HG03039 (cell line): Measurements from ENCODE around the gene RECQL5.
A peak's percentile ranks its signal among the peaks of the same experiment; 100 is the strongest.

Experiments
- ATAC-seq: cut with Tn5 transposase; IDR thresholded peaks from one replicate; pipeline ENCODE4 v1.9.1; 2021; ENCODE audit warnings: mild to moderate bottlenecking, moderate library complexity; ENCODE audit not compliant: unreplicated experiment

RECQL5 gene

DNA sequence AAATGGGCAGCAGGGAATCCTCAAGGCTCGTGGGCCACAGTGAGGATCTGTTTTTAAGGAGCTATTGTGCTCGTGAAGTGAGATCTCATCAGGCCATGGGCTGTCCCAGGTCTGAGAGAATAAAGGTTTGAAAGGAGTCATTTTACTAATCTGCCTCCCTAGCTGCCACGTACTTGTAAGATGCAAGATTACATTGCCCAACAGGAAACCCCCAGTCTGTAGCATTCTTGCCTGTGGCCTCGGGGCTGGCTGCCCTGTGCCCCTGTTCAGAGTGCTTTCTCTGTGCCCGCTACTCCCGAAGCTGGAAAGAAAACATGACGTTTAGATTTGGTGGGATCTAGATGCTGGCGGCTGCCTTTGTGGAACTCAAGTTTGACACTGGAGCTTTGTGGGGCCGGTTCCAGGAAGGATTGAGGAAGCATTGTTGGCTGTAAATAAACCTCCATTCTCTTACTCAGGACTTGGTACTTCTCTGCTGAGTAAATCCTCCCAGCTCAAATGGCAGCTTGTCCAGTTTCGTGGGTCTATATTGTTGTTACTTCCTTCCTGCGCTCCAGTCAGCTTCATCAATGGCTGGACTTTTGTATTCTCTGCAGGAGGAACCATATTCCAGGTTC lies 21.4 kb upstream of the RECQL5 start:
- ATAC-seq, result no peak

DNA sequence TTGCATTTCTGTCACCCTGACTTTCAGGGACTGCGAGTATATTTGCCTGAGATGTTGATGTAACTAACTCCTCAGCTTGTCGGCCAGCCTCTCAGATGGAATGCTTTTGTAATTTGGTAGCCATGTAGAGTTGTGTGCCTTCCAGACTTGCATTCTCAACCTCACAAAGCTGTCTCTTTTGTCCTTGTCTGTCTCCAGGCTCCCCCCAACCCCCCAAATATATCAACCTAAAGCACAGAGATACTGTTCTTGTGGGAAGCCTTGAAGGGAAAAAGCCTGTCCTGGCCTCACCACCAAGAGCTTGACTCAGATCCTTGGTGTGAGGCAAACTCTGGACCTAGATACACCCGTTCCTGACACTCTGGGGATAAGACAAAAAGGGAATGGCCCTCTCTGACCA lies 18.5 kb upstream of the RECQL5 start:
- ATAC-seq, result no peak

DNA sequence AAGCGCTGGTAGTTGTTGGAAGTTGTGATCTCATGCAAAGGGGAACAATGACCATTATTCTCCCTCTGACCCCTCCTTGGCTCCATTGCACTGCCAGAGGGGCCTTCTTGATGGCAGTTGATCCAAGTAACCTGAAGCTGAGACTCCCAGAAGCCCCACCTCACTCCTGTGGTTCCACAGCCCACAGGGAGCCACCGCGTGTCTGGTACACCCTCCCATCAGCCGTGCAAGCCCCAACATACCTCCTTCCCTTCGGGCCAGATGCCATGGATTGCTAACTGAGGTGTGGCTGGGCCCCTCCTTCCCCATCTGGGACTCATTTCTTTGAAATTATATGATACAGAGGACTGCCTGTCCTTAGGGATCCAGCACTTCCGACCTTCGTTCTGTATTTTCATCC lies 18.0 kb upstream of the RECQL5 start:
- no peak for ATAC-seq

DNA sequence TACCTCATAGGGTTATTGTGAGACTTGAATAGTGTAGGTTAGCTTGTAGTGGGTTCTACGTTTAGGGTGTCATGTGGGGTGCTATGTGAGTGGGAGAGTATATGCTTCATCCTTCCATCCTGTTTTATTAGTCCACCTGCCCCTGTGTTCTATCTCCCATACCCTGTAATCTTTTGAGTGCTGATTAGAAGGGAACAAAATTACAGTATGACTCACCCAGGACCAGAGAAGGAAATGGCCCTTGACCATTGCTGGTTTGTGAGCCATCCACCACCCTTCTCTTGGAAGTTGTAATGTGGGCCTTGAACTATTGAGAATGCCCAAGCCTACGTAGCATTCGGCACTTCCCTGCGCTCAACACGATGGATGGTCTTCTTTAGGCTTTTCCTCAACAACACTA lies 17.3 kb upstream of the RECQL5 start:
- ATAC-seq, result no peak

DNA sequence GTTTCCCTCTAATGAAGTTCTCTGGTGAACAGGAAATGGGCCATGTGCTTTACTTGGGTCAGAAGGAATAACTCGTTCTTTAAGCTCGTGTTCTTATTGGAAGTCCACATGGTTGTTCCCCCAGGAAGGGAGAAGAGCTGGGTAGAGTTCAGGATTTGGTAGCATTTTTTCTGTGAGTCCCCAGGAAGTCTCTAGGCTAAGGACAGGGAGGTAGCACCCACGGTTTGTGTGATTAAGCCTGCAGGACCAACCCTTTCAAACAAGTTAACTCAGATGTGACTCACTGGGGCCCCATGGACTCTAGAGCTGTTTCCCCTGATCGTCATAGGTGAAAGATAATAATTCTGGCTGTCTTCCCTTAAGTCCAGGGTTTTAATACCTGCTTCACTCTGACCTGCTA lies 16.6 kb upstream of the RECQL5 start:
- ATAC-seq, result no peak

DNA sequence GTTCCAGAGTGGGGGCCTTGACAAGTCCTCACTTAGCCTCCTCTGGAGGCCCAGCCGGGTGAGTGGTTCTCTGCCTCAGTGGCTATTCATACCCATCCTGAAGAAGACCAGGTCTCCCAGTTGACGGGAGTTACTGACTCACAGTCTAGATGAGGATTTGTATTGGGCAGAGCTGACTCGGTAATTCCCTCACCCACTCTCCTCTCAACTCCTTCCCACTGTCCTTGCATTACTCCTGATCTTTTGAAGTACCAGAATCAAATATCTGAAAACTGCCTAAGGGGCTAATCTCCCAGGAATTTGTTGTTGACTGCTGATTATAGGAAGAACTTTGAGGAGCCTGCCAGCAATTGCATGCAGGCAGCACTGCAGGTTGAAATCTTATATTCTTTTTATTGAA lies 14.3 kb upstream of the RECQL5 start:
- ATAC-seq, result no peak

DNA sequence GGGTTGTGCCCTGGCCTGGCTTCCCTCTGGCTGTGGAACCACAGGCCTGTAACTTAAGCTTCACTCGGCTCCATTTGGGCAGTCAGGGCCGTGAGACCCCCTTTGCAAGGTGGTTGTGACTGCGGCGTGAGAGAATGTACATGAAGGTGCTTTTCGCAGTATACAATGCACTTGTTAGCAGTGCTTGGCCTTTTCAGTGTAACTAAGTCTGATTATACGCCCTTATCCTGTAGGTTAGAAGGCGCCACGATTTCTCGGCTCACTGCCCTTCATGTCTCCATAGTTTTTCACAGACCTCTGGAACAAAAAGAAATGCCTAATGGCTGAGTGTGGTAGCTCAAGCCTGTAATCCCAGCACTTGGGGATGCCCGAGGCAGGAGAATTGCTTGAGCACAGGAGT lies 13.5 kb upstream of the RECQL5 start:
- ATAC-seq, result no peak

DNA sequence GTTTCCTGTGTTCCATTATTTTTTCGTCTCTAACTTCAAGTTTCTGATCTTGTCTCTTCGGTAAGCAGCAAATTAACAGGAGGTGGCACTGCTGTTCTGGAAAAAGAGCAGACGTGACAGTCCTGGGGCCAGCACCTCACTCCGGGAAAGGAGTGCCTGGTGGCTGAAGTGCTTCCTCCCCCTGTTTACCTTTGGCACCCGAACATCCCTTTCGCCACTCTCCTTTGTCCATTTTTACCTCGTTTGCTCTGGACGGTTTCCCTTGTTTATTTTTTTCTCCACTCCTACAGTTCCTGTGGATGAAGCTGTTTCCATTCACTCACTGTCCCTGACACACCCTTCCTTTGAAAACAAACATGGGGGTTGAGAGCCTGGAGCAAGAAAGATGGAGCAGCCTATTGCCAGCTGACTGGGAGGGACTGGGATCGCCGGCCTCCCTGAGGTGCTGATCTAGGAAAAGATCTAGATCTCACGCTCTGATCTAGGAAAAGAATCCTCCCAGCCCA lies 12.8 kb upstream of the RECQL5 start:
- ATAC-seq, result no peak

DNA sequence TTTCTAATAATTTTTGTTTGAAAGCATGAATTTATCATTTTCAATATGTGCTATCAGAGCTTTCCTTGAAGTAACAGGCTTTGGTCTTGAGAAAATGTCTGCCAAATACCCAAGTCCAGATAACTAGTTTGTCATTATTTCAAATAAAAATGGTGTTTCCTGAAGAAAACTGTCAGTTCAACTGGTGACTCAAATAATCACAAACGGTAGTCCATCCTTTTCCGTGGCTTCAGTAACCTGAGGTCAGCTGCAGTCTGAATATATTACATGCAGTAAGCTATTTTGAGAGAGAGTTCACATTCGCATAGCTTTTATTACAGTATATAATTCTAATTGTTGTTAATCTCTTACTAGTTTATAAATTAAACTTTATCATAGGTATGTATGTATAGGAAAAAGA lies 9.5 kb upstream of the RECQL5 start:
- no peak for ATAC-seq

DNA sequence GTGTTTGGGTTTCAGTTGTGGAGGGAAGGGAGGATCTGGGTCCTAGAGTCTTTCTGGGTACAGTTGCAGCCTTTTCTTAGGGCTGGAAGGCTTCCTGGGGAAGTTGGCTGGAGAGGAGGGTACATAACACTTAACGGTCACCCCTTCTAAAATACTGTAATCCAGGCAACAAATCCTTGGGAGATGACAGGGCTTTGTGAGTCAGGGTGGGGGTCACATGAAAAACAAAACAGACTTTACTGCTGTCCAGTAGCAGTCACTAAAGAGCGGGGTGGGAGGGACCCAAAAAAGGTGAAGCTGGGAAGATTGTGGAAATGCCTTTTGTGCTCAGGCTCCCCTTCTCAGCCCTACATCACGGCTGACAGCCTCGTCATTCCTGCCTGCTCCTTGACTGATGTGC lies 6.5 kb upstream of the RECQL5 start:
- ATAC-seq, result no peak

DNA sequence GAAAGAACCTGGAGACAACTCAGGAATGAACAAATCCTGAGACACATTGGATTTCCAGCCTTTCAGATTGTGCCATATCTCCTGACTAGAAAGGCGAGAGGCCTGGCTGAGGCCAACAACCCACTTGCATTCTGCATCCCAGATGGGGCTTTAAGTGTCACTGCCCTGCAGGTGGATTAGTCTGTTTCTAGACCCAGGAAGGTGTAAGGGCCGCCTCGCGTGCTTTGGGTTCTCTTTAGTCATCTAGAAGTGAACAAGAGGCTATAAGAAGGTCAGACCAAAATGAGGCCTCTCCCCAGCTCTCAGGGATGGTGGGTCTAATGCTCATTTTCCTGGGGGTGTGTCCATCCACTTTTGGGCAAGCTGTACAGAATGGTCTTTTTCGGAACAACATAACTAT lies 5.1 kb upstream of the RECQL5 start:
- ATAC-seq, result no peak

DNA sequence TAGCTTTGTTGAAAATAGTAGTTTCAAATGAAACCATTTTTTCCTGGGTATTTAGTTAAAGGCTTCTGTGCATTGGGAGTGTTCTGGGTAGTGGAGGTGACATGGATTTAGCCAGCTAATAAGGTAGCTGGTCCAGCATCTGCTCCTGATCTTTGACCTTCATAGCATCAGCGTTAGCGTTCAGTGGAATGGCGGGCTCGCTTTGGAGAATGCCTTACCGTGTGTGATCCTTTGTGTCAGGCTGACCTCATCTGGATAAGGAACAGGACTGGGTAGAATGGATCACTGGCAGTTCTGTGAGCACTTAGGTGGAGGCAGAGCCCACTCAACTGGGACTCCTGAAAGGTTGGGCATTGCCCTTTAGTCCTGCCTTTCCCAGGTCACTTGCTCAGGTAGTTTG lies 3.9 kb upstream of the RECQL5 start:
- no peak for ATAC-seq

DNA sequence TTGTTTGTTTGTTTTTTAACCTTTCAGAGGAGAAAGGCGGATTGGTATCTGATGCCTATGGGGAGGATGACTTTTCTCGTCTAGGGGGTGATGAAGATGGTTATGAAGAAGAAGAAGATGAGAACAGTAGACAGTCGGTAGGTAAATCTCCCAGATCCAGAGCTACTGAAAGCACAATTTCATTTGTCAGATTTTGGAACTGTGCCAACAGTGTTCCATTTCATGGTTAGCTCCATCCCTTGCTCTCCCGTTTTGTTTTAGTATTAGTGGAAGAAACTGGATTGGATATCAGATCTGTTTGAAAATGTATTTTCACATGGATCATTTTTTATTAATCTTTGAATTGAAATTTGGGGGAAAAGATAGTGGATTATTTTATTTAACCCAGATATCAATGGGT lies 1.5 kb upstream of the RECQL5 start:
- no peak for ATAC-seq

DNA sequence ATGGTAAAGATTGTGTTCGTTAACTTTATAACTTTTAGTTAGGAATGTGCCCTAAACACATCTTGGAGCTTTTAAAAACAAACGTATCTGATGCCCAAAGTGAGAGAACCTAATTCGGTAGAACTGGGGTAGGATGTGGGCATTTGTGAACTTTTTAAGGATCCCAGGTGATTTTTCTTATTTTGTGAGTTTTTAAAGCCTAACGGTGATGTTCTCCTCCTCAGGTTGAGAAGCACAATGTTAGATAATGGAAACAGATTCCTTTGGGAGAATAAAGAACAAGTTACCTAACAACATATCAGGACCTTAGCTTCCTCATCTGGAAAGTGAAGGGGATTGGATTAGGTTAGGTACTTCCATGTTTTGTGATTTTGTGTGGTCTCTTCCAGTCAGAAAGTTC lies 871 bp upstream of the RECQL5 start:
- ATAC-seq, result no peak

DNA sequence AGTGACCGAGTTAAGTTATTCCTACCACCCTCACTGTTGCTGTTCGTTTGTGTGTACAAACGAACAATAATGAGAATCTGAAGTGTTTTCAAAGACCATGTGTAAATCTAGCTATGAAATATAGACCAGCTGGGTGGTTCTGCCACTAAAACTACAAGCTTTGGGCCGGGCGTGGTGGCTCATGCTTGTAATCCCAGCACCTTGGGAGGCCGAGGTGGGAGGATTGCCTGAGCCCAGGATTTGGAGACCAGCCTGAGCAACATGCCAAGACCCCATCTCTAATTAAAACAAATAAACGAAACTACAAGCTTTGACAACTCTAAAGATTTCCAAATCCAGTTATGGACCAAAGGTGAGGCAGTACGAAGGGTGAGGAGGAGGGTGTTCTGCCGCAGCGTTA lies 973 bp downstream of the RECQL5 start:
- no peak for ATAC-seq

DNA sequence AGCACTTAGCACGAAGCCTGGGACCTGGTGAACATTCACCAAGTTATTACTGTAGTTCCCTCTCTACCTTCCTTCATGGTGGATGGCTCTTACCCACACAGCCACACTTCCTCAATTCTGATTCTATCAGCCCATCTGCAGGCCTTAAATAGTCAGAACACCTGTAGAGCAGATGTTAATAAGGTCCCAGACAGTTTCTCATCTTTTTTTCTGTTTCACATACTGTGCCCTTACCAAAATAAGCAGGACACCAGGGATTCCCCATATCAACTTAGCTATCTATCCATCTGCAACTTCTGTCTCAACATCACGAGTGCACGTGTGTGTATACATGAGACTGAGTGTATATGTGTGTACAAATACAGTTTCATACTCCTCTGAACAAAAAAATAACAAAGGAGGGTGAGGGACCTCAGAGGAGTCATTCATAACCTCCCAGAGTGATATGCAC lies 2.8 kb downstream of the RECQL5 start:
- peak; percentile 50 for ATAC-seq

DNA sequence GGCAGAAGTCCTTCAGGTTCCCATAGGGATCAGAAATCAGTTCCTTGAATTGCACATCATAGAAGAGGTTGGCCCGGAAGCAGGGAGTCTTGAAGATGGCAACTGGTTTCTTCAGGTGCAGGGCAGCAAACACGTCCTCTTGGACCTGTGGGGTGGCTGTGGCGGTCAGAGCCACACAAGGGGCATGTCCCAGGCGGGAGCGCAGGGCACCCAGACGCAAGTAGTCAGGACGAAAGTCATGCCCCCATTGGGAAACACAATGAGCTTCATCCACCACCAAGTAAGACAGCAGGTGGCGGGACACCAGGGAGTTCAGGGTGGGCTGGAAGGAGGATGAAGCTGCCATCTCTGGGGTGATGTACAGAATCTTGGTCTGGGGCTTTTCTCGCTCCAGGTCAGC lies 4.4 kb downstream of the RECQL5 start:
- ATAC-seq, result no peak

DNA sequence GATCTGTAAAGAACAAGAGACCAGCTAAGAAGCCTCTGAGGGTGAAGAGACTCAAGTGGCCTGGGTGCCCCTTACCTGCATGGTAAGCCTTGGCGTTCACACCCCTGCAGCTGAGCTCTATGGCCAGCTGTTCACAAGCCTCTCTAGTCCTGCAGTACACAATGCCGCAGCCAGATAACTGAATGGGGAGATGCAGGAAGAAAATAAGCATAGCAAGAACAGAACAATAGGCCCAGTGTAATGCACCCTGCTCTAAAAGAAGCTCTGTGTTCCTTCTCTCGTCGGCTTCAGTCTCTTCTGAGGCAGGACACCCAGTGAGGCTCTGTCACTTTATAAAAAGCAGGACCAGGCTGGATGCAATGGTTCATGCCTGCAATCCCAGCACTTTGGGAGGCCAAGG lies 5.4 kb downstream of the RECQL5 start:
- ATAC-seq, result no peak

DNA sequence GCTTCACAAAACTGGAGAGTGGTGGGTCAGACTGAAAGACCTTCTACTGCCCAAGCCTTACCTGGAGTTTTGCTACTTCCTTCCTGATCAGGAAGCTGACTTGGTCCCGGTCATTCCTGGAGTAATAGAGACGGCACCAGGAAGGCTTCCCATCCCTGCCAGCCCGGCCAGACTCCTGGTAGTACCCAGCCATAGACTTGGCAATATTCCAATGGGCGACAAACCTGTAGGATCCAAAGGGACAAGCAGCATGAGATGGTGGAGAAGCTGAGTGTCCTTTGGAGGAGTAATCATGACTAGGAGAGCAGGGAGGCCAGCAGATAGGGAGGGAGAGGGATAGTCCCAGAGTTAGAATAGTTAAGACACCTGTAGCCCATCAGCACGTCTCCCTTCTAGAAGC lies 8.7 kb downstream of the RECQL5 start:
- no peak for ATAC-seq

DNA sequence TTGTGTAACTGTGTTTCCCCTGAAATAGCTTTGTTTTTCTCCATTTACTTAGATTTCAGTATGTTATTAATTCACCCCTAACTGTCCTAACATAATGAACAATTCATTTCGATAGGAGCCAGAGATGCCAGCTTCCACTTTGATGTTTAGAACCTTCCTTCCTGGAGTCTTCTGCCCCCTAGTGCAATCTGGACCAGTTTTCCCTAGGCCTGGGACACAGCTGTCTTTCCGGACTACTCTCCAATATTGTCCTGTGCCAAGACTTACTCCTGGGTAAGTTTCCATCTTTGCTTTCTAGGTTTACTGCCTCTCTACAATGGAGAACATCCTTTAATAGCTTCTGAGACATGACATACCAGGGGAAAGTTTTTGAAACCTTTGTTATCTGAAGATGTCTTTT lies 12.8 kb downstream of the RECQL5 start:
- no peak for ATAC-seq

DNA sequence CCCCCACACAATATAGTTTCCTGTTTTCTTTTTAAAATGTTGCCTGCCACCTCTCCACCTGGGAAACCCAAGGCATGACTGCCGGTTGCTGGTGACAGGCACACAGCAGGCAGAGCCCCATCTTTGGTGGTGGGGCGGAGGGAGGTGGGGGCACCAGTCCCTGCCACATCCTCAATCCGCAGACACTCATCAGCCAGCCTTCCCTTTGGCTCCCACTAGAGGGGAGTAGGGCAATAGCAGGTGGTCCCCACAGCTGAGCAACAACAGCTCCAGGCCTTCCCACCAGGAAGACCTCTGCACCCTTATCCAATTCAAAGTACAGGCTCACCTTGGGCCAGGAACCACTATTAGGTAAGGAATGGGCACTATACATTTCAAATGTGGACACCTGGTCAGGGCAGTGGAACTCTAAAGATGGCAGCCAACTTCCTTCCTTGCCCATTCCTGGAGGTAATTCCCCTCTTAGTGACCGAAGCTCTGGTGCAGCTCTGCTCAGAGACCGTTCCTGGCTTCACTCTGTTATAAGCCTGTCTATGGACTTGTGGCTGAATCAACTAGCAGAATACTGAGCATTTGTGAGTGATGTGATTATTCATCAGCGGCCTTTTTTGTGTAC lies 13.9 kb downstream of the RECQL5 start:
- ATAC-seq, result no peak

DNA sequence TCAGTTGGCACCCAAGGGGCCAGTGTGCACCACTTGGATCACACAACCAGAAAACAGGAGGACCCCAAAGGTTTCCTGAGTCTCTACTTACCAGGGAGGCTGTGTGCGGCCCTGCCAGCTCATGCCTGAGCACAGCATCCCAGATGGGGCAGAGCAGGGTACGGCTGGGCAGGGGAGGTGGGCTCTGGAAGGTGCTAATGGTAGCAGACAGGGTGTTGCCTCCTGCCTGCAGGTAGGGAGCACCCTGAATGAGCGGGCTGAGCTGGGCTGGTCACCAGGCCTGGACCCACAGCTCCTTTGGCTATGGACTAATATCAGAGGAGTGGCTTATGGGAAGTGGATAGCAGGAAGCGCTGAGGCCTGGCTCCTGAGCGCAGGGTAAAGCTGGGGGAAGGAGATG lies 14.6 kb downstream of the RECQL5 start:
- ATAC-seq, result no peak

DNA sequence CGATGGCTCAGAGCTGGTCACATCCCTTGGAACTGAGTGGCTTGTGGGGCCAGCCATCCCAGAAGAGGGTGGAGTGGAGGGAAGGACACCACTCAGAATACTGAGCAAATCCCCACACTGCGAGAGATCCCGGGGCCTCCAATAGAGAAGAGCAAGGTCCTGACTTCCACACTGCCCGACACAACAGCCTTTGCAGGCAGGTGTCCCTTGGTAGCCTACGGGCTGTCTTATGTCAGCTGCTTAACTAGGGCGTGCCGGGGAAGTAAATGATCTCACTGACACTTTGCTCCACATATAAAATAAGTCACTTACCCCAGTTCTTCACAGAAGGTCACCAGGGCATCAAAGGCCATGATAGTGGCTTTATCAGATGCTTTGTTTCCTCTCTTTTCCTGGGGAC lies 16.1 kb downstream of the RECQL5 start:
- no peak for ATAC-seq
